ENCODE measurements around the gene LMBR1L. TPM values are rescaled to one million over a fixed set of nuclear protein-coding genes. Genes with fewer than 3 reads are reported as not detected.

Gene LMBR1L
- total and polyA plus RNA-seq, 5 donors from 2014 or later: 59.0 to 315 (median 65.2) TPM

DNA sequence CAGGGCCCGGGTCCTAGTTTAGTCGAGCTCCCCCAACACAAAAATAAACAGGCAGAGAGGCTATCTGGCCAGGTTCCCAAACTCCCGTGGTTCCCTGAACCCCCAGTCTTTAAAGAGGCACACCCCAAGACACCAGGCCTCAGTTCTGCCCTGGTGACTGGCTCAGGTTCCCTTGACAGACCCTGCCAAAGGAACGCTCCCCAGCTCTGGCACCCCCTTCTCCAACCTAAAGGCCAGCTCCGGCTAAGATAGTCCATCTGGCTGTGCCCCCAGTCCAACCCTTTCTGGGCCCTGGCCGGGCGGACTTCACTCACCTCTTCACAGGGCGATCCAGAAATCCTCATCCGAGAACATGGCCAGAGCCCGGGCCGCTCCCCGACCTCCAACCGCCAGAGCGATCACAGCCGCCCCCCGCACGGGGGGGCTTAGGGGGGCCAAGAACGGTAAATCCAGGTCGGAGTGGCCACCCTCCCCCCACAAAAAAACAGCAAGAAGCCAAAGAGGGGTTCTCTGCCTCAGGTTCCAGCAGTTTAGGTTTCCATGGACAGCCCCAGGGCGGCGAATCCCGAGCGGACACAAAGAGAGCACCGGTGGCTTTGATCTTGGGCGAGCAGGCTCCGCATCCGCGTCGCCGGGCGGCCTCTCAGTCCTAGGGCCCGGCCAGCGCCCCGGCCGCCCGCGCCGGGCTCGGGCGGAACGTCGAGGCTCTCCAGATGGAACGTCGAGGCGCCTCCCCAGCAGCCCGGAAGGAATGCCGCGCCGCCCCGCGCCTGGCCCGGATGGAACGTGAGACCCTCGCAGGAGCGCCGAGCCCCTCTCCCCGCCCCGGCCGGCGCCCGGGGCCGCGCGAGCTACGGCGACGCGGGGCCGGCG lies 51.1 kb downstream of the LMBR1L start:
- peak in 1 of 3 donors; percentile 44 for DNase-seq

GRCh38 chr12:49059045-49059298 lies 51.7 kb downstream of the LMBR1L start:
- Histone ChIP-seq H3K9me3 (ENCODE audit: control insufficient read depth in 2 of 2, low read length in 2 of 2) (no peaks in the 10 kb centered on the region), H3K4me3 (ENCODE audit: low read depth, low read length) (peak overlapping the region; percentile 82), H3K27ac (ENCODE audit: insufficient read depth, low read length, poor library complexity, severe bottlenecking) (peak overlapping the region; percentile 88), H3K36me3 (ENCODE audit: control insufficient read depth, insufficient read depth, low read length) (peaks cover 12% of the 10 kb centered on the region), H3K27me3 (ENCODE audit: control insufficient read depth, insufficient read depth, low read length) (no peaks in the 10 kb centered on the region), H3K4me1 (ENCODE audit: control insufficient read depth, insufficient read depth, low read length, poor library complexity, severe bottlenecking) (peaks cover 54% of the 10 kb centered on the region)
- Mint-ChIP-seq H3K27ac (peak overlapping the region; percentile 89 to 94 (median 94)), H3K4me3 (peak overlapping the region; percentile 79 to 96 (median 95)), H3K9me3 (peaks cover 0 to 2% (median 0%) of the 10 kb centered on the region in 7 donors), H3K4me1 (peaks cover 23 to 69% (median 53%) of the 10 kb centered on the region in 4 donors), H3K27me3 (peaks cover 16% of the 10 kb centered on the region), H3K36me3 (peaks cover 7% of the 10 kb centered on the region)
- ATAC-seq (ENCODE audit: low read depth in 2 of 2) (no peak), DNase-seq (no peak)

More for the DNA sequence above, 51.1 kb downstream of the LMBR1L start:
- peaks cover 51% of the 10 kb centered on the region for H3K4me1 ChIP-seq (ENCODE audit: control insufficient read depth, insufficient read depth, low read length, poor library complexity, severe bottlenecking)
- Mint-ChIP-seq H3K27ac (peak overlapping the region; percentile 86 to 94 (median 94)), H3K4me3 (peak overlapping the region; percentile 79 to 96 (median 95)), H3K4me1 (peaks cover 25 to 65% (median 55%) of the 10 kb centered on the region in 4 donors), H3K27me3 (peaks cover 16% of the 10 kb centered on the region), H3K36me3 (peaks cover 7% of the 10 kb centered on the region), H3K9me3 (peaks cover 0 to 2% (median 0%) of the 10 kb centered on the region in 7 donors)
- H3K4me3 ChIP-seq (ENCODE audit: low read depth, low read length): peak overlapping the region; percentile 82
- ATAC-seq (ENCODE audit: low read depth in 2 of 2): peak in 1 of 2 donors; percentile 5
- no peaks in the 10 kb centered on the region for H3K9me3 ChIP-seq (ENCODE audit: control insufficient read depth in 2 of 2, low read length in 2 of 2)
- H3K27me3 ChIP-seq (ENCODE audit: control insufficient read depth, insufficient read depth, low read length): no peaks in the 10 kb centered on the region
- H3K36me3 ChIP-seq (ENCODE audit: control insufficient read depth, insufficient read depth, low read length): peaks cover 6% of the 10 kb centered on the region
- H3K27ac ChIP-seq (ENCODE audit: insufficient read depth, low read length, poor library complexity, severe bottlenecking): peak overlapping the region; percentile 88

DNA sequence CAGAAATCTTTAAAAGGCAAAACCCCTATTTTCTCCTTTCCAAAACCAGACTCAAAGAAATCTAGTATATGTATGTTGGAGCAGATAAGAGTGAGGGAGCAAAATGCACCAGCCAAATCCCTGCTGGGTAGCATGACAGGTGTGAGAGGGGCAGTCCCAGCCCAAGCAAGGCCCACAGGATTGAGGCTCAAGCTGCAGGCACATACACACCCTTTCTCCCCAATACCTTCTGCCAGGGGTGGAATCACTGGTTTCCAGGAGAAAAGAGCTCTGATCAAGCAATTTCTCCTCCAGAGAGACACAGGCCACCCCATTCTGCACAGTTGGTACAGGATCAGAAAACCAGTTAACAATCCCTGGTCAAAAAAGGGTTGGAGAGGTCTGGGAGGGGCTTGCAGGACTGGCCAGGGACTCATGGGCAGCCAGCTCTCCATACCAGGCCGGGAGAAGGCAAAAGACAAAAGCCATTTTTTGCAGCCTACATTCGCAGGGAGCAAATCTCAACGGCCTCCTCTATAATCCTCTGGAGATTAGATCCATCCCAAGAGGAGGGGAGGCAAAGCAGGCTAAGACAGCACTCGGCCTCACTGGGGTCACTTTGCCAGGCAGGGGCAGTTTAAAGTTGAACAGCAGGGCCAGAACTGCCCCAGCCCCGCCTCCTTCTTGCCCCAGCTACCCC lies 52.1 kb downstream of the LMBR1L start:
- H3K9me3 Mint-ChIP-seq: peaks cover 0 to 2% (median 0%) of the 10 kb centered on the region in 7 donors
- peaks cover 9% of the 10 kb centered on the region for H3K36me3 Mint-ChIP-seq
- Histone ChIP-seq H3K27me3 (ENCODE audit: control insufficient read depth, insufficient read depth, low read length) (no peaks in the 10 kb centered on the region), H3K9me3 (ENCODE audit: control insufficient read depth in 2 of 2, low read length in 2 of 2) (no peaks in the 10 kb centered on the region), H3K4me1 (ENCODE audit: control insufficient read depth, insufficient read depth, low read length, poor library complexity, severe bottlenecking) (peaks cover 54% of the 10 kb centered on the region), H3K36me3 (ENCODE audit: control insufficient read depth, insufficient read depth, low read length) (peaks cover 16% of the 10 kb centered on the region), H3K27ac (ENCODE audit: insufficient read depth, low read length, poor library complexity, severe bottlenecking) (peak overlapping the region; percentile 88), H3K4me3 (ENCODE audit: low read depth, low read length) (peak overlapping the region; percentile 82)
- DNase-seq: no peak
- peak overlapping the region; percentile 79 to 96 (median 95) for H3K4me3 Mint-ChIP-seq
- ATAC-seq (ENCODE audit: low read depth in 2 of 2): no peak
- H3K27ac Mint-ChIP-seq: peak overlapping the region; percentile 89 to 94 (median 94)
- peaks cover 16% of the 10 kb centered on the region for H3K27me3 Mint-ChIP-seq
- peaks cover 19 to 69% (median 50%) of the 10 kb centered on the region in 4 donors for H3K4me1 Mint-ChIP-seq

DNA sequence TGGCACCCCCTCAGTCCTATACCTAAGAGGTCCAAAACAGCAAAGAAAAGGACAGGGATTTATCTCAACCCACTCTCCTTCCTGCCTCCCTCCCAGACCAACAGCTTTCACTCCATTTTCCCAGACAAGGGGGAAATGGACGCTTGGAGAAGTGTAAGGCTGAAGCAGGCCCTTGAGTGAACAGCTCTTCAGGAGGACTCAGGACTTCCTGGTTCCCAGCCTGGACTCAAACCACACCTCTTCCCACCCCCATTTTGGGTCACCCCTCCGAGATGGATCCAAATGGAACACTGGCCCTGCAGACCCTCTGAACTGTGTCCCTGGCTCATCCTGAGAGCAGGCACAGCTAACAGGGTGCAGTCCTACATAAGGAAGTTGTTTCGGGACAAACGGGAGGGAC lies 52.8 kb downstream of the LMBR1L start:
- Mint-ChIP-seq H3K9me3 (peaks cover 0 to 2% (median 0%) of the 10 kb centered on the region in 7 donors), H3K4me3 (peak overlapping the region; percentile 79 to 96 (median 95)), H3K27me3 (peaks cover 16% of the 10 kb centered on the region), H3K27ac (peak overlapping the region; percentile 86 to 94 (median 94)), H3K36me3 (peaks cover 15% of the 10 kb centered on the region), H3K4me1 (peaks cover 19 to 73% (median 53%) of the 10 kb centered on the region in 4 donors)
- peak overlapping the region; percentile 88 for H3K27ac ChIP-seq (ENCODE audit: insufficient read depth, low read length, poor library complexity, severe bottlenecking)
- peak overlapping the region; percentile 82 for H3K4me3 ChIP-seq (ENCODE audit: low read depth, low read length)
- DNase-seq: no peak
- no peak for ATAC-seq (ENCODE audit: low read depth in 2 of 2)
- no peaks in the 10 kb centered on the region for H3K27me3 ChIP-seq (ENCODE audit: control insufficient read depth, insufficient read depth, low read length)
- no peaks in the 10 kb centered on the region for H3K9me3 ChIP-seq (ENCODE audit: control insufficient read depth in 2 of 2, low read length in 2 of 2)
- H3K36me3 ChIP-seq (ENCODE audit: control insufficient read depth, insufficient read depth, low read length): peaks cover 22% of the 10 kb centered on the region
- H3K4me1 ChIP-seq (ENCODE audit: control insufficient read depth, insufficient read depth, low read length, poor library complexity, severe bottlenecking): peaks cover 54% of the 10 kb centered on the region

- peaks cover 13% of the 10 kb centered on the region for H3K27me3 Mint-ChIP-seq
- H3K27me3 ChIP-seq (ENCODE audit: control insufficient read depth, insufficient read depth, low read length): no peaks in the 10 kb centered on the region
- H3K27ac Mint-ChIP-seq: peak overlapping the region; percentile 87 to 94 (median 90)
- peak; percentile 42 to 83 (median 56) for DNase-seq
- ATAC-seq (ENCODE audit: low read depth in 2 of 2): peak; percentile 75 to 79
- peak overlapping the region; percentile 54 for H3K27ac ChIP-seq (ENCODE audit: insufficient read depth, low read length, poor library complexity, severe bottlenecking)
- peaks cover 28% of the 10 kb centered on the region for H3K36me3 Mint-ChIP-seq
- H3K4me1 Mint-ChIP-seq: peaks cover 15 to 74% (median 48%) of the 10 kb centered on the region in 4 donors
- peak overlapping the region; percentile 82 for H3K4me3 ChIP-seq (ENCODE audit: low read depth, low read length)
- H3K4me1 ChIP-seq (ENCODE audit: control insufficient read depth, insufficient read depth, low read length, poor library complexity, severe bottlenecking): peaks cover 52% of the 10 kb centered on the region
- H3K4me3 Mint-ChIP-seq: peak overlapping the region; percentile 55 to 96 (median 86)
- no peaks in the 10 kb centered on the region for H3K9me3 ChIP-seq (ENCODE audit: control insufficient read depth in 2 of 2, low read length in 2 of 2)
- peaks cover 38% of the 10 kb centered on the region for H3K36me3 ChIP-seq (ENCODE audit: control insufficient read depth, insufficient read depth, low read length)
- peaks cover 0 to 2% (median 0%) of the 10 kb centered on the region in 7 donors for H3K9me3 Mint-ChIP-seq
These were observed 54.5 kb downstream of the LMBR1L start for GRCh38 chr12:49055978-49056754.

DNA sequence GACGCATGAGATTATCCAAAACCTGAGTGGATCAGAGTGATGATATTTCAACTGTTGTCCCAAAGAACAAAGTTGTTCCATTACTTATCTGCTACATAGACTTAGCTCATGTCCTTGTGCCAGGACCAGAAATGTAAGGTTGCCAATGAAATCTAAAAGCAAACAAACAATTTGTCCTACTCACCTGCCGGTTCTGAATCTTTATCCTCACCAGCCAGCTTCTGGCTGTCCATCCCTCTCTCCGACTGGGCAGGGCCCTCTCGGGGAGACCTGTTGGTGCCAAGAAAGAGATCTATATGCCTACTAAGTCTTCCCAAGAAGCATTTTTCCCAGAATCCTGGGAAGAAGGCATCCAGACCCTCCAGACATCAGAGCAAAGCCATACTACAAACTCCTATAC lies 55.6 kb downstream of the LMBR1L start:
- Mint-ChIP-seq H3K4me3 (peak overlapping the region in 2 of 4 donors; percentile 17 to 38), H3K27ac (peak overlapping the region in 1 of 3 donors; percentile 75), H3K4me1 (peaks cover 15 to 76% (median 48%) of the 10 kb centered on the region in 4 donors), H3K9me3 (no peaks in the 10 kb centered on the region), H3K27me3 (peaks cover 5% of the 10 kb centered on the region), H3K36me3 (peaks cover 35% of the 10 kb centered on the region)
- DNase-seq: no peak
- Histone ChIP-seq H3K9me3 (ENCODE audit: control insufficient read depth in 2 of 2, low read length in 2 of 2) (no peaks in the 10 kb centered on the region), H3K27me3 (ENCODE audit: control insufficient read depth, insufficient read depth, low read length) (no peaks in the 10 kb centered on the region), H3K4me3 (ENCODE audit: low read depth, low read length) (peak overlapping the region; percentile 82), H3K4me1 (ENCODE audit: control insufficient read depth, insufficient read depth, low read length, poor library complexity, severe bottlenecking) (peaks cover 47% of the 10 kb centered on the region), H3K36me3 (ENCODE audit: control insufficient read depth, insufficient read depth, low read length) (peaks cover 49% of the 10 kb centered on the region), H3K27ac (ENCODE audit: insufficient read depth, low read length, poor library complexity, severe bottlenecking) (no peak overlapping the region)
- no peak for ATAC-seq (ENCODE audit: low read depth in 2 of 2)

- H3K27ac Mint-ChIP-seq: peak overlapping the region in 1 of 3 donors; percentile 75
- Histone ChIP-seq H3K4me3 (ENCODE audit: low read depth, low read length) (no peak overlapping the region), H3K27ac (ENCODE audit: insufficient read depth, low read length, poor library complexity, severe bottlenecking) (no peak overlapping the region), H3K9me3 (ENCODE audit: control insufficient read depth in 2 of 2, low read length in 2 of 2) (no peaks in the 10 kb centered on the region), H3K27me3 (ENCODE audit: control insufficient read depth, insufficient read depth, low read length) (no peaks in the 10 kb centered on the region), H3K4me1 (ENCODE audit: control insufficient read depth, insufficient read depth, low read length, poor library complexity, severe bottlenecking) (peaks cover 47% of the 10 kb centered on the region), H3K36me3 (ENCODE audit: control insufficient read depth, insufficient read depth, low read length) (peaks cover 55% of the 10 kb centered on the region)
- H3K27me3 Mint-ChIP-seq: peaks cover 4% of the 10 kb centered on the region
- peaks cover 35% of the 10 kb centered on the region for H3K36me3 Mint-ChIP-seq
- H3K9me3 Mint-ChIP-seq: no peaks in the 10 kb centered on the region
- peaks cover 15 to 76% (median 48%) of the 10 kb centered on the region in 4 donors for H3K4me1 Mint-ChIP-seq
- no peak for DNase-seq
- no peak for ATAC-seq (ENCODE audit: low read depth in 2 of 2)
- H3K4me3 Mint-ChIP-seq: no peak overlapping the region
These were observed 56.1 kb downstream of the LMBR1L start for GRCh38 chr12:49054524-49054923.
